Fibroblast of lung (primary cell): Measurements from ENCODE around the gene S100A4. TPM values are rescaled to one million over a fixed set of nuclear protein-coding genes. Genes with fewer than 3 reads are reported as not detected.

ENCODE experiments used
- DNase-seq, 2 donors: peaks; one replicate each; pipeline versions ENCODE4 v3.0.0 to v3.0.0-alpha.2; 2010; ENCODE audit warnings: low read depth in 2 of 2
- H2AFZ ChIP-seq: 2 replicates; pipeline ENCODE4 v1.5.1; 2012; ENCODE audit warnings: low read length, control low read depth, inconsistent platforms
- H3K27ac ChIP-seq: 2 replicates; pipeline ENCODE4 v1.5.1; 2011; ENCODE audit warnings: low read length, control low read depth; ENCODE audit not compliant: insufficient read depth
- H3K27me3 ChIP-seq: 2 replicates; pipeline ENCODE4 v1.5.1; 2011; ENCODE audit warnings: mild to moderate bottlenecking, low read length; ENCODE audit not compliant: control insufficient read depth, insufficient read depth
- H3K36me3 ChIP-seq: 2 replicates; pipeline ENCODE4 v1.5.1; 2011; ENCODE audit warnings: low read length; ENCODE audit not compliant: control insufficient read depth, insufficient read depth
- H3K4me1 ChIP-seq: 2 replicates; pipeline ENCODE4 v1.5.1; 2011; ENCODE audit warnings: low read length; ENCODE audit not compliant: control insufficient read depth, insufficient read depth; ENCODE audit errors: extremely low read depth
- H3K4me2 ChIP-seq: 2 replicates; pipeline ENCODE4 v1.5.1; 2011; ENCODE audit warnings: low read length, control low read depth; ENCODE audit not compliant: insufficient read depth; ENCODE audit errors: extremely low read depth
- H3K4me3 ChIP-seq, 4 experiments: fragments of 200-600 bp in 1 of 4; sonication (generic) in 1 of 4; replicated peaks in 1 of 4; 2 replicates each; pipeline ENCODE4 v1.5.1; 2011 to 2016; ENCODE audit warnings: low read length in 4 of 4, low read depth in 3 of 4, mild to moderate bottlenecking in 3 of 4, control low read depth in 2 of 4, inconsistent platforms in 1 of 4, mixed read lengths in 1 of 4; ENCODE audit not compliant: insufficient read depth in 1 of 4; ENCODE audit errors: control extremely low read depth in 1 of 4
- H3K79me2 ChIP-seq: 2 replicates; pipeline ENCODE4 v1.5.1; 2012; ENCODE audit warnings: mild to moderate bottlenecking, low read length, inconsistent platforms; ENCODE audit not compliant: control insufficient read depth, insufficient read depth
- H3K9ac ChIP-seq: 2 replicates; pipeline ENCODE4 v1.5.1; 2011; ENCODE audit warnings: mild to moderate bottlenecking, low read length, control low read depth; ENCODE audit not compliant: insufficient read depth
- H3K9me3 ChIP-seq: 2 replicates; pipeline ENCODE4 v1.5.1; 2012; ENCODE audit warnings: low read depth, low read length; ENCODE audit not compliant: control insufficient read depth, insufficient read depth
- H4K20me1 ChIP-seq: 2 replicates; pipeline ENCODE4 v1.5.1; 2011; ENCODE audit warnings: low read length; ENCODE audit not compliant: control insufficient read depth, insufficient read depth; ENCODE audit errors: extremely low read depth
- EZH2 ChIP-seq: IDR thresholded peaks from 2 replicates; pipeline ENCODE4 v1.5.1; 2012; ENCODE audit warnings: low read length, control low read depth, mild to moderate bottlenecking; ENCODE audit errors: missing control alignments
- polyA plus RNA-seq, 2 donors: library from polyadenylated mRNA; depleted of rRNA in 1 of 2; stranded (reverse) in 1 of 2; unstranded in 1 of 2; fragments of >200 nt; gene quantifications; 2 replicates each; pipeline ENCODE4 v1.2.1, GENCODE V29; 2011 to 2012; ENCODE audit warnings: missing spikeins in 1 of 2
- total RNA-seq: library from RNA; depleted of rRNA; stranded (reverse); fragments of >200 nt; gene quantifications from 2 replicates; pipeline ENCODE4 v1.2.1, GENCODE V29; 2014
- TF ChIP-seq, protein P1 (sequence below), 2 donors: IDR thresholded peaks in 1 of 2; conservative IDR thresholded peaks in 1 of 2; 1 replicate in 1 of 2; 2 replicates in 1 of 2; pipeline ENCODE4 v1.5.1; 2011 to 2012; ENCODE audit warnings: low read length in 2 of 2, control low read depth in 1 of 2, inconsistent platforms in 1 of 2, low read depth in 1 of 2, mild to moderate bottlenecking in 1 of 2

S100A4 gene
- total and polyA plus RNA-seq, 2 donors (not counting 1 experiment from before 2014, with no cell fraction given) = 287 to 371 TPM

DNA sequence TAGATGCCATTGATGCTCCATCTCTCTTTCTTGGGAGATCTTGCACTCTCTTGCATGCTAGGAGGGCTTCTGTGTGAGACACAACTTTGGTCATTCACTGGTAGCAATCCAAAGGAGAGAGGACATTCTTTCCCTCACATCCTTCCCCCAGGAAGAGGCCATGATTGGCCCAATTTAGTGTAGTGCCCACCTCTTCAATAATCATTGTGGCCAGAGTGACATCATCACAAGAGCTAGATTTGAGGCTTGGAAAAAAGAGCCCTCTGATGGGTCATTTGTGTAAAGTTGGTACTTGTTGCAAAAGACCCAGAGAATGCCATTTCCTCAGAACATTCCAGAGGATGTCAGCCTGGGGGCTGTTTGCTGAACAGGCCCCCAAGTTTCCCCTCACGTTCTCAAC, 40.0 kb downstream of the S100A4 start:
- H2AFZ ChIP-seq = no peak overlapping the region

DNA sequence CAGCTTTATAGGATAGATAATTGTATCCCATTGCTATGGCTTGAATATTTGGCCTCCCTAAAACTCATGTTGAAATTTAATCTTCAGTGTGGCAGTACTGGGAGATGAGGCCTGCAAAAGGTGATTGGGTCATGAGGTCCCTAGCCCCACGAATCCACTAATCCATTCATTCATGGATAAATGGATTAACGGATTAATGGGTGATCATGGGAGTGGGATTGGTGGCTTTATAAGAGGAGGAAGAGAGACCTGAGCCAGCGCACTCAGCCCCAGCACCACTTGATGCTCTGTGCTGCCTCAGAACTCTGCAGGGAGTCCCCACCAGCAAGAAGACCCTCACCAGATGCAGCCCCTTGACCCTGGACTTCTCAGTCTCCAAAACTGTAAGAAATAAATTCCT, 41.8 kb downstream of the S100A4 start:
- Histone ChIP-seq H3K27me3 (peaks cover 4% of the 10 kb centered on the region), H4K20me1 (no peaks in the 10 kb centered on the region), H3K79me2 (no peaks in the 10 kb centered on the region), H3K4me3 (no peak overlapping the region), H3K4me1 (peaks cover 18% of the 10 kb centered on the region), H3K36me3 (no peaks in the 10 kb centered on the region), H3K9ac (no peak overlapping the region), H3K9me3 (no peaks in the 10 kb centered on the region), H3K4me2 (no peak overlapping the region), H3K27ac (no peak overlapping the region), H2AFZ (no peak overlapping the region)
- DNase-seq = no peak
- TF ChIP-seq EZH2 = no peak
- TF ChIP-seq, protein P1, sequence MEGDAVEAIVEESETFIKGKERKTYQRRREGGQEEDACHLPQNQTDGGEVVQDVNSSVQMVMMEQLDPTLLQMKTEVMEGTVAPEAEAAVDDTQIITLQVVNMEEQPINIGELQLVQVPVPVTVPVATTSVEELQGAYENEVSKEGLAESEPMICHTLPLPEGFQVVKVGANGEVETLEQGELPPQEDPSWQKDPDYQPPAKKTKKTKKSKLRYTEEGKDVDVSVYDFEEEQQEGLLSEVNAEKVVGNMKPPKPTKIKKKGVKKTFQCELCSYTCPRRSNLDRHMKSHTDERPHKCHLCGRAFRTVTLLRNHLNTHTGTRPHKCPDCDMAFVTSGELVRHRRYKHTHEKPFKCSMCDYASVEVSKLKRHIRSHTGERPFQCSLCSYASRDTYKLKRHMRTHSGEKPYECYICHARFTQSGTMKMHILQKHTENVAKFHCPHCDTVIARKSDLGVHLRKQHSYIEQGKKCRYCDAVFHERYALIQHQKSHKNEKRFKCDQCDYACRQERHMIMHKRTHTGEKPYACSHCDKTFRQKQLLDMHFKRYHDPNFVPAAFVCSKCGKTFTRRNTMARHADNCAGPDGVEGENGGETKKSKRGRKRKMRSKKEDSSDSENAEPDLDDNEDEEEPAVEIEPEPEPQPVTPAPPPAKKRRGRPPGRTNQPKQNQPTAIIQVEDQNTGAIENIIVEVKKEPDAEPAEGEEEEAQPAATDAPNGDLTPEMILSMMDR (conservative IDR thresholded peaks at IDR 0.05 in 1 of 2, IDR thresholded peaks at IDR 0.05 in 1 of 2; ENCODE audit: low read depth in 1 of 2, low read length in 2 of 2) = no peak

More for the DNA sequence above, 40.0 kb downstream of the S100A4 start:
- H3K36me3 ChIP-seq = no peaks in the 10 kb centered on the region
- no peak overlapping the region for H3K4me2 ChIP-seq
- no peak overlapping the region for H3K9ac ChIP-seq
- no peak overlapping the region for H3K27ac ChIP-seq
- H3K27me3 ChIP-seq = no peaks in the 10 kb centered on the region
- no peaks in the 10 kb centered on the region for H4K20me1 ChIP-seq
- no peak for TF ChIP-seq EZH2
- TF ChIP-seq, protein P1 (conservative IDR thresholded peaks at IDR 0.05 in 1 of 2, IDR thresholded peaks at IDR 0.05 in 1 of 2; ENCODE audit: low read depth in 1 of 2, low read length in 2 of 2) = no peak
- peak in 1 of 2 donors; percentile 28 for DNase-seq
- H3K4me1 ChIP-seq = peaks cover 18% of the 10 kb centered on the region
- no peak overlapping the region for H3K4me3 ChIP-seq
- H3K9me3 ChIP-seq = no peaks in the 10 kb centered on the region
- H3K79me2 ChIP-seq = no peaks in the 10 kb centered on the region

DNA sequence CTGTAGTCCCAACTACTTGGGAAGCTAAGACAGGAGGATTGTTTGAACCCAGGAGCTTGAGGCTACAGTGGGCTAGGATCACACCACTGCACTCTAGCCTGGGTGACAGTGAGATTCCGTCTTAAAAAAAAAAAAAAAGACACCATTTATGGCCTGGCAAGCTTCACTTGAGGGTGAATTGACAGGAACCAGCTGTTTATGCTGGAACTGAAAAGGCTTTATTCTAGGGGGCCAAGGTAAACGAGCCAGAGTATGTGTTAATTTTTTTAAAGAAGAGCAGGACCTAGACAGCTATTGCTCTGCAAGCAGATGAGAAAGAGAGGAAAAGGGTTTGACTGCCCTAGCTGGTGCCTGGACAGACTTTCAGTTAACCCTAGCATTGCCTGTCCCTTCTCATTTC, 46.9 kb downstream of the S100A4 start:
- Histone ChIP-seq H3K4me2 (no peak overlapping the region), H3K4me1 (no peaks in the 10 kb centered on the region), H3K36me3 (no peaks in the 10 kb centered on the region), H2AFZ (no peak overlapping the region), H3K79me2 (no peaks in the 10 kb centered on the region), H3K27ac (no peak overlapping the region), H3K27me3 (peaks cover 4% of the 10 kb centered on the region), H3K9ac (no peak overlapping the region), H4K20me1 (no peaks in the 10 kb centered on the region), H3K4me3 (no peak overlapping the region), H3K9me3 (no peaks in the 10 kb centered on the region)
- TF ChIP-seq, protein P1 (conservative IDR thresholded peaks at IDR 0.05 in 1 of 2, IDR thresholded peaks at IDR 0.05 in 1 of 2; ENCODE audit: low read depth in 1 of 2, low read length in 2 of 2) = no peak
- no peak for TF ChIP-seq EZH2
- DNase-seq = peak in 1 of 2 donors; percentile 60
